ENCODE results near the gene IGF1R.

IGF1R gene

GRCh38 chr15:98735304-98735703 lies 87.0 kb downstream of the IGF1R start:
- TF ChIP-seq CTCF (IDR thresholded peaks at IDR 0.05; ENCODE audit: low read depth, low read length, missing control alignments) = no peak
- H3K4me3 ChIP-seq (ENCODE audit: low read depth, low read length) = no peak overlapping the region

GRCh38 chr15:98735895-98736617 lies 87.7 kb downstream of the IGF1R start:
- TF ChIP-seq CTCF (IDR thresholded peaks at IDR 0.05; ENCODE audit: low read depth, low read length, missing control alignments) = no peak
- H3K4me3 ChIP-seq (ENCODE audit: low read depth, low read length) = no peak overlapping the region
- DNase-seq (ENCODE audit: low read depth) = no peak

More at GRCh38 chr15:98735304-98735703, 87.0 kb downstream of the IGF1R start:
- no peak for DNase-seq (ENCODE audit: low read depth)

- TF ChIP-seq CTCF (IDR thresholded peaks at IDR 0.05; ENCODE audit: low read depth, low read length, missing control alignments) = no peak
- no peak for DNase-seq (ENCODE audit: low read depth)
- no peak overlapping the region for H3K4me3 ChIP-seq (ENCODE audit: low read depth, low read length)
These were observed 88.8 kb downstream of the IGF1R start for GRCh38 chr15:98737159-98737558.

- TF ChIP-seq CTCF (IDR thresholded peaks at IDR 0.05; ENCODE audit: low read depth, low read length, missing control alignments) = no peak
- no peak overlapping the region for H3K4me3 ChIP-seq (ENCODE audit: low read depth, low read length)
- no peak for DNase-seq (ENCODE audit: low read depth)
These were observed 89.4 kb downstream of the IGF1R start for GRCh38 chr15:98737721-98738120.

- no peak overlapping the region for H3K4me3 ChIP-seq (ENCODE audit: low read depth, low read length)
- no peak for TF ChIP-seq CTCF (IDR thresholded peaks at IDR 0.05; ENCODE audit: low read depth, low read length, missing control alignments)
- no peak for DNase-seq (ENCODE audit: low read depth)
These were observed 90.5 kb downstream of the IGF1R start for GRCh38 chr15:98738689-98739401.

GRCh38 chr15:98740295-98740694 lies 92.0 kb downstream of the IGF1R start:
- DNase-seq (ENCODE audit: low read depth) = no peak
- no peak overlapping the region for H3K4me3 ChIP-seq (ENCODE audit: low read depth, low read length)
- TF ChIP-seq CTCF (IDR thresholded peaks at IDR 0.05; ENCODE audit: low read depth, low read length, missing control alignments) = no peak

Data from GM12864 (cell line).